NCI-H2171 treated with DMSO at 0.1 percent for 48 hours (cell line): ENCODE measurements around the gene UBE2G2.

ENCODE experiments used
- DNase-seq: peaks from one replicate; lab custom pipeline; 2025; lab: John Stamatoyannopoulos, UW

Gene UBE2G2

DNA sequence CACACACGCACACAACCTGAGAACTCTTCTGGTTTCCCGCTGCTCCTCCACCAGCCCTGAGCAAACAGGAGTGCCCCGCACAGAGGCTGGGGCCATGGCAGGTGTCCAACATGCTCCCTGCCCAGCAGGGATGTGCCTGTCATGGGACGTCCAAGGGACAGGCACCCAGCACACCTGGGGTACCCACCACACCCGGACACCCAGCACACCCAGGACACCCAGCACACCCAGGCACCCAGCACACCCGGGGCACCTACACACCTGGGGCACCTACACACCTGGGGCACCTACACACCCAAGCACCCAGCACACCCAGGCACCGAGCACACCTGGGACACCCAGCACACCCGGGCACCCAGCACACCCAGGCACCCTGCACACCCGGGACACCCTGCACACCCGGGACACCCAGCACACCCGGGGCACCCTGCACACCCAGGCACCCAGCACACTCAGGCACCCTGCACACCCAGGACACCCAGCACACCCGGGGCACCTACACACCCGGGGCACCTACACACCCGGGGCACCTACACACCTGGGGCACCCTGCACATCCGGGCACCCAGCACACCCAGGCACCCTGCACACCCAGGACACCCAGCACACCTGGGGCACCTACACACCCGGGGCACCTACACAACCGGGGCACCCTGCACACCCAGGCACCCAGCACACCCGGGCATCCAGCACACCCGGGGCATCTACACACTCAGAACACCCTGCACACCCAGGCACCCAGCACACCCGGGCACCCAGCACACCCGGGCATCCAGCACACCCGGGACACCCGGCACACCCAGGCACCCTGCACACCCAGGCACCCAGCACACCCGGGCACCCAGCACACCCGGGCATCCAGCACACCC, 37.9 kb downstream of the UBE2G2 start:
- DNase-seq, result no peak

DNA sequence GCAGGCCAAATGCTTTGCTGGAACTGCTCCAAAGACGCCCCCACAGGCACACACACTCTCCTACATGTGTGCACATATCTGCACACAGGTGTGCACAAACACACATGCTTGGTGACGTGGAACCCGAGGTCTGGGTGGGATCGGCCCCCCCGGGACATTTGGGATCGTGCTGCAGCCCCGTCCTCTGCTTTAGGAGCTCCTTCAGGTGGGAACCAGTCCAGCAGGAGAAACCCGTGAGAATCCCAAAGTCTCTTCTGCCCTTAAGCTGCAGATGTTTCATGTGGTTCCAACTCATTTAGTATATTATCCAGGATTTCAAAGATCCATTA, 38.6 kb downstream of the UBE2G2 start:
- DNase-seq, result no peak

DNA sequence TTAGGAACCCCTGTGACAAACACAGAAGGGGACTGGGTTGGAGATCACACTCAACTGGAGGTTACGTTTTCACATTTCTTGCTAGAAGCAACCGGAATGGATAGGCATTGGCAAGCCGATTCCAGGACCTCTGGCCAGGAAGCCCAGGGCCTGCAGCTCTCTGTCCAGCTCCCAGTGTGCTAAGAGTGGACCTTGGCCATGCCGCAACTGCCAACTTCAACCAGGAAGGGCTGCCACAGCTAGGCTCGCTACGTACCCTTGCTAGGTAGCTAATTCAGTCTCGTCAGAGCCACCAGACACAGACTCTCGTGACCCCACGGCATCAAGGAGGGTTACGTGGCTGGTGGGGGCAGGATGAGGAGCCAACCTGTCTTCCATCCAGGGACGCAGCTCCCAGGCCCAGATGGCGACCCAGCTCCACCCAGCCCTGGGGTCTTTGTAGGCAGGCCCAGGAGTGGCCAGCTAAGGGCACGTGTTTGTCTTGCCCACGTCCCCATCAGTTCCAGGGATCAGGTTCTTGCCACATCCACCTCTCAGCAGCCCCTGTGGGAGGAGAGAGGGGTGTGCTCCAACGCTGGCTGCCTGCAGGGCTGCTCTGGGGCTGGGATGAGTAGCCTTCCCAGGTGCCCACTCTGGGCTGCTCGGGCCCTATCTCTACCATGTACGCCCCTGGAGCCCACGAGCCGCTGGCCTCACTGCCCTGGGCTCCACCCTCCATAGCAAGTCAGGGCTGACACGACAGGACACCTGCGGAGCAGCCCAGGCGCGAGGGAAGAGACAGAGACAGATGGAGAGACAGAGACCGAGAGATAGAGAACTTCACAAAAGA, 39.2 kb downstream of the UBE2G2 start:
- no peak for DNase-seq

DNA sequence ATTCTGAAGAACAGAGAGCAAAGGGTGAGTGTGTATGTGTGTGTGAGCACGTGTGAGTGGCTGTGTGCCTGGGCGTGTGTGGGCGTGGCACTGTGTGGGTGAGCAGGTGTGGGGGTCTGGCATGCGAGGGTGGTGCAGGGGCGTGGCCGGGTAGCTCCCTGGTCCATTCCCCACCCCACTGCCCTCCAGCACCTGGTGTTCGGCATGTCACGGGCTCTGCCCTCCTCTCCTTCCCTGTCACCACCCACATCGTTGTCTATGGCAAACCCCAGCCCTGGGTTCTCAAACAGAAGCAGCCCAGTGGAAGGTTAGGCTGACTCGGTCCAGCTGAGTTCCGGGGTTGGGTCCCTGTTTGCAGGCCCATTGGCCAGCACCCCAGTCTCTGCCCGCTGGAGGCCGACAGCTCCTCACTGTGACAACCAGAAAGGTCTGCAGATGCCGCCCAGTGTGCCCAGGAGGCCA, 39.8 kb downstream of the UBE2G2 start:
- DNase-seq, result no peak

DNA sequence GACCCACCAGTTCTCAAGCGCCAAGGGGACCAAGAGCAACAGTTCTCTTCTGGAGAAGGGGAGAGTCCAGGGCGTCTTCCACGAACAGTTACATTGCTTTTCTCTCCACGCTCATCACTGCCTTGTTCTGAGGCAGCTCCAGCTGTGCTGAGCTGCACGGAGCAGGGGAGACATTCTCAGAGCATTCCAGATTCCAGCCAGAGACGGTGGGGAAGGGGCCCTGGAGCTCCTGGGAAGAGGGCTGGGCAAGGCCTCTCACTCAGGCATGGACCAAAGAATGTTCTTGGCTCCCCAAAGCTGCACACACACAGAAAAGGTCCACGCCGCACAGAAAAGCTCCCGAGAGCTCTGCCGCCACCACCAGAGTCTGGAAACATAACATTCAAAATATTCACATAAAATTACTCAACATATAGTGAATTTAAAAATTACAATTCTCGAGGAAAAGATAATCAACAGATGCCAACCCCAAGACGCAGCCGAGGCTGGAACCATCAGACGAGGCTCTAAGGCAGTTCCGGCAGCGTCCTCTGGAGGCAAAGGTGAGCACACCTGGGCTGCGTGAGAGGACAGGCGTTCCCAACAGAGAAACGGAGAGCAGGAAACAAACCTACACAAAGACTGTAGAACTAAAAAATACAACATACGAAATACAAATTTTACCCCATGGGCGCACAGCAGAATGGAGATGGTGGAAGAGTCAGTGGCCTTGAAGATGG, 40.5 kb downstream of the UBE2G2 start:
- peak; percentile 42 for DNase-seq

DNA sequence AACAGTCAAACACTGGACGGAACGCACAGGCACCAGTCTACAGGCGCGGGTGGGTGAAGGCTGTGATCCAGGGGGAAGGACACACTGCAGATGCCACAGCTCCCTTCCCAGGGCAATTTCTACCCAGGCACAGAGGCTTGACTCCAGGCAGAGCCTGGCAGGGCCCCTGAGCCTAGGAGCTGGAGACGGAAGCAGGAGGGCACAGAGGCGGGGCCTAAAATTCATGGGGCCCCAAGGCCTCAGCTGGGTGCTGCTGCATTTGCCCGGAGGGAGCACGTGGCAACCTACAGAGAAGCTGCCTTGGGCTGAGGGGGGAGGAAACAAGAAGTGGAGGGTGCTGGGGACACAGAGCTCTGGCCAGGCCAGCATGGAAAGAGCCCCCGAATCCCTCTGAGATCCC, 41.2 kb downstream of the UBE2G2 start:
- no peak for DNase-seq

DNA sequence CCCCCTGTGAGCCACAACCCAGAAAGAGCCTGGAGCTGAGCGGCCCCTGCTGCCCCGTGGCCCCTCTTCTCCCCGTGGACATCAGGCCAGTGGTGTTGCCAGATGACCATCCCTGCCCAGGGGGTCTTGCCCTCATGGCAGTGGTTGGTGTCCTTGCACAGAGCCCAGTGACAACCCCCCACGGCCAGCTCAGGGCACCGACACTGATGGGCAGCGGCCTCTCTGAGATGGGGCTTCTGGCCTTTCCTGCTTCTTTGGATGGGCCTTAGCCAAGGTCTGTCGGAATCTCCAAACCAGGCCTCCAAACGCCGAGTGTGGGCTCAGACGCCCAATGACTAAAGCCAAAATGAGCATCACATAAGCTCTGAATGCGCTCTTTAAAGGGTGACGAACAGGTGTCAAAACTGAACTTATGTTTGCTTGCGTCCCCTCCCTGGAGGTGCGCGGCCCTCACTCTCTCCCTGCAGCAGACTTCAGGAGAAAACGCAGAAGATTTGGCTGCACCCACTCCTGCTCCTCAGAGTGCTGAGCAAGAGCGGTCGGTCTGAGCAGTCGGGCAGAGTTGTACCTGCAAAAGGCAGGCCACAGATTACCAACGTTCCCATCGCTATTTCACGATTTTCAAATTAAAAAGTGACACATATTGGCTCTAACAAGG, 41.9 kb downstream of the UBE2G2 start:
- DNase-seq, result no peak

DNA sequence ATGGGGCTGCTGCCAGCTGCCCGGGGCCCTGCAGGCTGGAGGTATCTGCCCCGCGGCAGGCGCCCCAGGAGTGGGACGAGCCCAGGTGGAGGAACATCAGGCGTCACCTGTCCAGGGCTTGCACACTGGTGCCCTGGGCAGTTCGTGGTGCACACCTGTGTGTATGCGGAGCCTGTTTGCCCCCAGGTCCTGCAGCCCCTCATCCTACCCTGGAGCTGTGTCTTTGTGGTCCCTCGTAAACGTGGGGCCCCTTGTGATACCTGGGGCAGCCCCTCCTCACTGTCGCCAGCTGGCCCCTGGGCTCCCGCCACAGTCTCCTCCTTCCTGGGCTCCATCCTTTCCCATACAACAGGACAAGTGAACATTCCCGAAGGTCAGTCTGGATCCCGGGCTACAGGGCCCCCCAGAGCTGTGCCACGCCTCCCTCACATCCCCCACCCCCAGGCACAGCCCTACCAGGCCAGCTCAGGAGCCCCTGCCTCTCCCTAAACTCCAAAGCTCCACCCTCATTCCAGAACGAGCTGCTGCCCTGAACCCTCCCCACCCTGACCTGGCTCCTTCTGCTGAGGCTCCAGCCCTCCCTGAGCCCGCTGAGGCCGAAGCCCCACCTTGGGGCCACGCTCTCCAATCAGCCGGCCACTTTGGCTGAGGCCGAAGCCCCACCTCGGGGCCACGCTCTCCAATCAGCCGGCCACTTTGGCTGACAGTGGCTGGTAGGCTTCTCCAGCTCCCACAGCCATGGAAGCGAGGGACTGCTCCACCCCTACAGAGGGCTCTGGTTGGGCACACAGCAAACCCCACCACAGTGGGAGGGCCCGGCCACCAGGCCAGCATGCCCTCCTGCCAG, 42.6 kb downstream of the UBE2G2 start:
- no peak for DNase-seq

DNA sequence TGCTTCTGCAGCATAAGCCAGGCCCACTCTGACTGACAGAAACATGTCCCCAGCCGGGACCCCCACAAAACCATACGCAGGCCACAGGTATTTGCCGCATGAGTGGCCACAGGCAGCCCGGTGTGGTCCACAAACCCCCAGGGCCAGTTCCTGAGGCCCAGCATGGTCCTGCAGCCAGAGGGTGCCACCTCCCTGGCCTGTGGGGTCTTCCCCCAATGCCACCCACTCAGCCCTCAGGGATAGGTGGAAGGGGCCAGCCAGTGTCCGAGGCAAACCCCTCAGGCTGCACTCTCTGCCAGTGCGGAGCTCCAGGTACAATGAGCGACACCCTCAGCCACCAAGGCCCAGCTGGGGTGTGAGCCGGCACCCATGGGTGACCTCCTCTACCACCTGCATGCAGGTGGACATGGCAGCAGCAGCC, 43.5 kb downstream of the UBE2G2 start:
- no peak for DNase-seq

DNA sequence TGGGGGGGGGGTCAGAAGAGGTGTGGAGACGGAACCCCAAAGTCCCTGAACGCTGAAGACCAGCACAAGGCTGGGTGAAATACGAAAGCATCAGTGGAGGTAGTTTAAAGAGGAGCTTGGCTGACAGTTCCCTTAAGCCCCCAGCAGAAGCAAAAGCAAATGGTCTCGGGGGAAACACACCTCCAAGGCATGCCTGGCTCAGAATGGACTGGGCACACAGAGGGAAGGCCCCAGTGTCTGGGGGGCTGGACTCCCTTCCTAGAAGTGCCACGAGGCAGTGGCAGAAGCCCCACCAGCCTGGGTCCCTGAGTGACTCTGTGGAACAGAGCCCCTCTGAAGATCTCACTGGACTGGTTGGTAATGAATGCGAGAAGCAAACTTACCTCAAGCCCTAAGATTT, 43.9 kb downstream of the UBE2G2 start:
- DNase-seq, result no peak

DNA sequence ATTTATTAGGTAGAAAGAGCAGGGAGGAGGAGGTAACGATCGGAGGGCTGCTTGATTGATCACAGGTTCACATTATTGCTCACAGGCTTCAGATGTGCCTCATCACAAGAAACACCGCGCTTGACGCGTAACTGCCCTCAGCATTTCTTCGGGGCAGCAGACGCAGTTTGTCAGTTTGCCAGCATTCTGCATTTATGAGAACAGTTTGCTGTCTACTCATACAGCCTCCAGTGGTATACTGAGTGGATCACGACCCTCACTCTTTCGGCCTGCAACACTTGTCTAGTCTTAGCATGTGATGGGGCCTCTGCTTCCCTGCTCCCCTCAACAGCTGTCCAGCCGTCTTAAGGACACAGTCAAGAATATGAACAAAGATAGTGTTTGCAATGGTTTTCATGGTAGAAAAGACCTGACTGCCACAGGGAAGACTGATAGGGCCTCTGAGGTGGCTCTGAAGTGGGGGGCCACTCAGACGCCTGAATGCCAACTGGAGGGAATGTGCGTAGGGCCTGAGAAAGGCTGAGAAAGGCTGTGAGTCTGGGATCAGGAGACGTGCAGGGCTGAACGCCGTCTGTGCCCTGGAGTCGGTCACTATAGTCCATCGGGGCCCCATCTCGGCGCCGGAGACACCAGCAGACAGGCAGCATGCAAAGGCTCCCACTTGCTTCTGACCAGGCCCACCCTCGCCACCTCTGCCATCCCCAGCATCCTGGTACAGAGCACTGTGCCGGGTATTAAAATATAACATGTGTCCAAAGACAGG, 45.0 kb downstream of the UBE2G2 start:
- no peak for DNase-seq

DNA sequence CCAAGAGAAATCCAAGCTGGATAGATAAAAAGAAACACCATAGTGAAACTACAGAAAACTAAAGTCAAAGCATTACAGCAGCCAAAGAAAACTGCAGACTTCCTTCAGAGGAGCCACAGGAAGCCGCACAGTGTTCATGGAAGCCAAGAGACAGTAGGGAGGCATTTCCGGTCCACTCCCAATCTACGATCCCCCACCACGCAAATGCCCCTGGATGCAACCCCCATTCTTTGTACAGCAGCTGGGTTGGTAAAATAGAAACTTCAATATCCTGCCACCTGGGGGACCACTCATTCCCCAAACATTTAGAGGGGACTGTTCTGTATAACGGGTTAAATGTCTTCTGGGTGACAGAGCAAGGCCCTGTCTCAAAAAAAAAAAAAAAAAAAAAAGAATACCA, 46.4 kb downstream of the UBE2G2 start:
- DNase-seq, result no peak

DNA sequence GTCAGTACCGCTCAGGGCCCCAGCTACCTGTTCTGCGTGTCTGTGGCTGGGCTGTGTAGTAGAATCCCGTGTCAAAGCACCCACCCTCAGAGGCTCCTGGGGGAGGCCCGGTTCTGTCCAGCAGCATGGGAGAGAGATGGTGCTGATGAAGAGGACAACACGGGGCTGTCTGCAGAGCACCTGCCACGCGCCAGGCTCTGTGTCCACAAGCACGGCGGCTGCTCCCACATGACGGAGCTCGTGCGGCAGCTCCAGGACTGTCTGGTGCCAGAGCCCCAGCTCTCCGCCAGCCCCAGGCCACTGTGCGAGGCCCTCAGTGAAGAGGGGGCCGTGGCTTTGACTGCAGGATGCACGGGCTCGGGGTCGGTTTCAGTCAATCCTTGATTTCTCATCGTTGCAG, 48.3 kb downstream of the UBE2G2 start:
- no peak for DNase-seq

DNA sequence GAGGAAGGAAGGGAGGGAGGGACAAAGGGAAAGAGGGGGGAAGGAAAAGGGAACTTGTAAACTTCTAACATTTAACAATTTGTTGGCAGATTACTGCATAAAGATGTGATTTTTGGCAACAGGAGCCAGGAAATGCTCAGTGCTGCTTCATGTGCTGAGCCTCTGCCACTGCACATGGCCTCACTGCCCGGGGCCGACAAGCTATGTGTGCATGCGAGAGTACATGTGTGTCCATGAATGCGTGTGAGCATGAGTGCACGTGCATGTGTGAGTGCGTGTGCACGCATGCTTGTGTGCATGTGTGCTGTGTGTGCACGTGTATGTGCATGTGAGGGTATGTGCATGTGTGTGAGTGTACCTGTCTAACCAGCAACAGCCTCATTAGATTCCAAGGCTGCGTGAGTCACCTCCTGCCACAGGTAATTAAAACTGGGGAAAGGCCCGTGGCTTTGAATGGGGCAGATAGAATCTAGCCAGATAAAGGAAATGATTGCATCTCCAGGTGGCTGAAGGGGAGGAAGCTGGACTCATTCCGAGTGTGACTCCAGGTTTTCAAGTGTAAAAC, 48.9 kb downstream of the UBE2G2 start:
- no peak for DNase-seq

DNA sequence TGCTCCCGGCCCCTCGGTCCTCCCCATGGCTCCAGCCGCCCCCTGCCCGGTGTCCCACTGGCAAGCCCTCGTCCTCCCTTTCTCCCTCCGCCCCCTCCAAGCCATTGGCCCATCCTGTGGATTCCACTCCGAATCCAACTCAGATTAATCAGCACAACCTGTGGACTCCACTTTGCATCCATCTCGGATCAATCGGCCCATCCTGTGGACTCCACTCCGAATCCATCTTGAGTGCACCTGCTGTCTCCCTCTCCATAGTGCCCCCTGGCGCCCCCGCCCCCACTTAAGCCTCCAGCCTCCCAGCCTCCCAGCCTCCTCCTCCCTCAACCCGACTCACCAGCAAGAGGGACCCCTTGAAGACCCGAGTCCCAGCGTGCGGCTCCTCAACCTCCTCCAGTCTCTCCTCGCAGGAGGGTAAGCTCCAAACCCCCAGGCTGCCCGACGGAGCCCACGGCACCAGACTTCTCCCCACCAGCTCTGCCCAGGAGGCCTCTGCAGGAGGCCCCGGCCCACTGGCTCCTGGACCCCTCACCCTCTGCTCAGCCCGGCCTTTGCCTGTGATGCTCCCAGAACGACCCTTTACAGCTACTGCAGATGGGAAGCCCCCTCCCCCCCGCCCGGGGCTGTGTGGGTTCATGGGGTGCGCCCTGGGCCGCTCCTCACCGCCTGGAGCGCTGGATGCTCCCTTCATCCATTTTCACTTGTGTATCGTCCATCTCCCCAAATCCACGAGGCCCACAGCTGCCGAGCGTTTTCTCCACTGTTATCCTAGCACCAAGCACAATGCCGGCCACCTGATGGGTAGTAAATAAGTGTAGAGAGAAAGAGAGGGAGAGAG, 49.6 kb downstream of the UBE2G2 start:
- DNase-seq, result no peak

DNA sequence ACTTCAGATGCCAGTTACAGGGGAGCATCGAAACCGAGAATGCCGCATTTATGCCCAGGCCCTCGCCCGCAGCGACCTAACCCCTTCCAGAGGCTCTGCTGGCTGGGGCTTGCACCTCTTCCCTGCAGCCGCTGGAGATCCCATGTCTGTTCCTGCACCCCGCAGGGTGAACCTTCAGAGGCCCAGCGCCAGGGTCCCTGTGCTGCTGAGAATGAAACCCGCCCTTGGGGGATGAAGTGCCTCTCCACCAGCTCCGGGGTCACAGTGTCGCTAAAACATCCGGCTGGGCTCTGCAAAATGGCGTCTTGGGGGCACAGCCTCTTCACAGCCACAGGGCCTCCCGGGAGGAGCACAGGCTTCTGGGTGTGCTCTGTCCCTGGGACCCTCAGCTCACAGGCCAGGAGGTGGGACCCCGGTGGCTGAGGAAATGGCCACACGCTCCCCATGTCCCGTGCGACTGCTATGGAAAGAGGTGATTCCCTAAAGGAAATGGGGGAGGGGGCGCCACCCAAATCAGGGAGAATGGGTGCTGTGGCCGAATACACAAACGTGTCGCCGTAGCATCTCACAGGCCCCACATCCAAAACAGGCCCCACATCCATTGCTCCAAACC, 50.3 kb downstream of the UBE2G2 start:
- DNase-seq, result no peak

DNA sequence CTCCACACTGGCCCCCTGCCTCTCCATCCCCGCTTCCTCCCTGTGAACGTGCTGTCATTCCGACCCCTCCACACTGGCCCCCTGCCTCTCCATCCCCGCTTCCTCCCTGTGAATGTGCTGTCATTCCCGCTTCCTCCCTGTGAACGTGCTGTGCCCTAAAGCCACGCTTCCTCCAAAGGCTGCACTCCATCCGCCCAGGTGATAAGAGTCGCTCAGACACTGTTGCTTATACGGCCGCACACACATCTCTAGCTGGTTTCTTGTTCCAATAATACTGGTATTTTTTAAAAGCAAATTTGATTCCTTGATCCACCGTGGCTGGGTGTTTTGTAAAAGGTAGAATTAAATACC, 51.0 kb downstream of the UBE2G2 start:
- no peak for DNase-seq

DNA sequence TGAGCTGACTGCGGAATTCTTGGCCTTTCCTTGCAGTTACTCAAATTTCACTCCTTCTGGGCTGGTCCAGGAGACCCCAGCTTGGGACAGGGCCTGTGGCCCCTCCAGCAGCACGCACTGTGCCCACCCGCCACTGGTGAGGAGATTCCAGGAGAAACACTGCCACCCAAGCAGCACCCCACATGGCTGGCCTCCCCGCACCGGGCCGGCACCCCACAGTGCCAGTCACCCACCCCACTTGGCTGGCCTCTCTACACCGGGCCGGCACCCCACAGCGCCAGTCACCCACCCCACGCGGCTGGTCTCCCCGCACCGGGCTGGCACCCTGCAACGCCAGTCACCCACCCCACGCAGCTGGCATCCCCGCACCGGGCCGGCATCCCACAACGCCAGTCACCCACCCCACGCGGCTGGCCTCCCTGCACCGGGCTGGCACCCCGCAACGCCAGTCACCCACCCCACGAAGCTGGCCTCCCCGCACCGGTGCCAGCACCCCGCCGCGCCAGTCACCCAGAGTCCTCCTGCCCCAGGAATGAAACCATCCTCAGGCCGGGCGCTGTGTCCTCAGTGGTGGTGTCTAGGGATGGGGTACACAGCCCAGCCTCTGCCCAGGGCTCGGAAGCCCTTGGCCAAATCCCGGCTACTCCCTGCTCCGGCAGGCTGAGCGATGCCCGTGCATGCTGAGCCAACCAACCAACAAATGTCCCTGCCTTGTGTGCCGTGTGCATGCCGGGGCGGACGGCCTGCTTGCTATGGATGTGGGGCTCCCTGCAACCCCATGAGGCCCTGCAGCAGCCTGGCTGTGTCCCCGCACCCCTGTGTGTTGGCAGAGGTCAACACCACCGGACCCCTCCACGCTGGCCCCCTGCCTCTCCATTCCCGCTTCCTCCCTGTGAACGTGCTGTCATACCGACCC, 51.6 kb downstream of the UBE2G2 start:
- no peak for DNase-seq
